GM21717 (cell line): ENCODE measurements around the gene TMPRSS13.
"Not testable (repeated sequence)": the region's sequence is repeated elsewhere in the genome, so short reads cannot be mapped to it uniquely, and the experiment has no call there.

Source experiments
- ATAC-seq: cut with Tn5 transposase; IDR thresholded peaks from one replicate; pipeline ENCODE4 v1.9.1; 2021; ENCODE audit warnings: mild to moderate bottlenecking, moderate library complexity; ENCODE audit not compliant: unreplicated experiment

The TMPRSS13 gene

DNA sequence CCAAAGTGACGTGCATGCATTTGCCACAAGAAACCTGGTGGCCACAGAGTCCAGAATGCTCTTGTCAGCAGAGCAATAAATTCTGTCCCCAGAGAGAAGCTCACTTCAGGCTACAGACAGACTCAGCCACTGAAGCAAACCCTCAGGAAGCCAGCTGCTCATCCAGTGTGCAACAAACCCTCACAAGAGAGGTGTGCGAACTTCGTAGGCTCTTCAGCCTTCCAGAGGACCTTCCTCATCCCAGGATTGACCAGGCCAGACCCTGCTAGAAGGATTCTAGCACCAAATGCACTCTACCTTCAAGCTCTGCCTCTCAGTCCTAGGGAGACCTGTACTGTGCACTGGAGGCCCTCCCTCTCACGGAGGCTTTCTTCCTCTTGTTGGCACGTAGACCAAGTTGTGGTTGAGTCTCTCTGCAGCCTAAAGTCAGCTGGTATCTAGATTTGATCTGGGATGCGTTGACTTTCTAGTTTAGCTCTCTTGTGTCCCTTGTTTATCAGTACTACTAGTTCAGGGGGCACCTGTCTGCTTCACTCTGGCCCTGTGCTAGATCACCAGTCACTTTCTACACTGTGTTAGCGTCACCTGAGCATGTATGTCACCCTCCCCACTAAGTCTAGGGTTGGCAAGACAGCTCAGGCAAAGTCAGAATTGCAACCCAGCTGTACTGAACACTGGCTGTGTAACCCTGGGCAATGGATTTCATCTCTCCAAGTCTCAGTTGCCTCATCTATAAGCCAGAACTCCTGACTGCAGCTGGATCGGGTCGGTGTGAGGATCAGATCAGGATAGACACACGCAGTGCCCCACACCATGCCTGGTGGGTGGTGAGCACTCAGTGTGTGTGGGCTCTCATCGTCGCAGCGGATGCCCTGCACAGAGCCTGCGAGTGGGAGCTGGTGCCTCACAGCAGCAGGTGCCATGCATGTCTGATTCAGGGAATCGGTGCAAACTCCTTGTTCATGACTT, 22.1 kb upstream of the TMPRSS13 start:
- ATAC-seq = no peak

DNA sequence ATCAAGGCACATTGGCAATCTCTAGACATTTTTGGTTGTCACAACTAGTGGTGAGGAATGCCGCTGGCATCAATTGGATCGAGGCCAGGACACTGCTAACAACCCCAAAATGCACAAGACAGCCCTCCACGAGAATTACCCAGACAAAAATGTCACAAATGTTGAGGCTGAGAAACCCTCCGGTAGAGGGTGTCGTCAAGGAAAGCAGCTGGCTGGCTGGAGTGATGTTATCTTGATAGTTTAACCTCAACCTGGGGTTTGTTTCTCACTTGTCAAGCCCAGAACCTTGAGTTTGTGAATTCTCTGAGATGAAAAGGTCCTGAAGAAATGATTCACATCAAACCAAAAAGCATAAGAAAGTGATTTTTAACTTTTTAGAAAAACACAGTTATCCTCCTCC, 21.1 kb upstream of the TMPRSS13 start:
- ATAC-seq = no peak

DNA sequence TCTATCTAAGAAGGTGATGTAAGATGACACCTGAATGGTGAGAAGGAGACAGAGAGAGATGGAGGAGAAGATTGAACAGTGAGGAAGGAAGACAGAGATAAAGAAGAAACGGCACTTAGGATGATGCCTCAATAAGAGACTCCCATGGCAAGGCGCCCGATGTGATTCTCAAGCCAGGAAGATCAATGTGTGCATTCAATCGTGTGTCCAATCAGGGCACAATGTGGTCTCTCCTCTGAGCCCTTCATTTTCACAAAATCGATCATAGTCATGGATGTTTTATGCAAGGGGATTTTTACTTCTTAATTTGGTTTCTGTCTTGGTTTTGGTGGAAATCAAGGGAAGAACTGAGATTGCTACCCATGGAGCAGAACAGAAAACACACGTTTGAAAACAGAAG, 19.9 kb upstream of the TMPRSS13 start:
- ATAC-seq = no peak

DNA sequence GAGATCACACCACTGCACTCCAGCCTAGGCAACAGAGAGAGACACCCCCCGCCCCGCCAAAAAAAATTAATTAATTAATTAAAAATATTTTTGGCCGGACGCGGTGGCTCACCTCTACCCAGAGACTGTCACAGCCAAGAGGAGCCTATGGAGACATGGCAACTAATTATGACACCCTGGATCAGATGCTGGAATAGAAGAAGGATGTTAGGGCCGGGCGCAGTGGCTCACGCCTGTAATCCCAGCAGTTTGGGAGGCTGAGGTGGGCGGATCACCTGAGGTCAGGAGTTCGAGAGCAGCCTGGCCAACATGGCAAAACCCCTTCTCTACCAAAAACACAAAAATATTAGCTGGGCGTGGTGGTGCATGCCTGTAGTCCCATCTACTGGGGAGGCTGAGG, 19.3 kb upstream of the TMPRSS13 start:
- not testable (repeated sequence) for ATAC-seq

DNA sequence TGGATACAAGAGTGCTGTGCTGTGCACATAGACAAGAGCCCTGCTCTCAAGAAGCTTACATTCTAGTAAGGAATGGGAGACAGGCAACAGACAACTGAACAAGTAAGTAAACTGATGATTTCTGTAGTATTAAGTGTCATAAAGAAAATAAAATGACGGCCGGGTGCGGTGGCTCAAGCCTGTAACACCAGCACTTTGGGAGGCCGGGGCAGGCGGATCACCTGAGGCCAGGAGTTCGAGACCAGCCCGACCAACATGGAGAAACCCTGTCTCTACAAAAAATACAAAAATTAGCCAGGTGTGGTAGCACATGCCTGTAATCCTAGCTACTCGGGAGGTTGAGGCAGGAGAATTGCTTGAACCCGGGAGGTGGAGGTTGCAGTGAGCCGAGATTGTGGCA, 18.5 kb upstream of the TMPRSS13 start:
- ATAC-seq = not testable (repeated sequence)

DNA sequence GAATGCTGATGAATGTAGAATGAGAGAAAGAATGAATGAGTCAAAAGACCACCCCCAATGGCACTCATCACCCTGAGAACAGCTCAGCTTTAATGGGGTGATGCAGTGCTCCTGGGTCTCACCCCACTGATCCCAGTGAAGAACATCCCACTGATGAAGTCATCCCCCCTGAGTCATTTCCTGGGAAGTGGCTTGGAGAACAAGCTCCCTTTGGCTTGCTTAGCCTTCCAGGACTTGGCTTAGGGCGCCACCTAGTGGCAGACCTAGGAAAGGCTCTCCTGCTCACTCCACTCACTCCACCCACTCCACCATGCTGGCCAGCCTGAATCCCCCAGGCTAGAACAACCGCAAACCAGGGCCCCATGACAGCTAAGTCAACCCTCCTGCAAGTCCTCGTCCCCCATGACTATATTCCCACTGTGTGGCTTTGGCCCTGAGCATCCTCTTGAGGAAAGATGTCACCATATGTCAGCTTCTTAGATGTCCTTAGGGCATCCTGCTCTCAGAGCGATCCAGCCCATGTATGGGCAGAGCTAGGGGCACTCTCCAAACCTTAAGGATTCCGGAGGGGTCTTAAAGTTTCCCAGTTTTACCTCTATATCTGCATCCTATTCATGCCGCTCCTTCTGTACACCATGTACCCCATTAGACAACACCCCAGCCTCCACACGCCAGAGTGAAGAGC, 17.8 kb upstream of the TMPRSS13 start:
- no peak for ATAC-seq

DNA sequence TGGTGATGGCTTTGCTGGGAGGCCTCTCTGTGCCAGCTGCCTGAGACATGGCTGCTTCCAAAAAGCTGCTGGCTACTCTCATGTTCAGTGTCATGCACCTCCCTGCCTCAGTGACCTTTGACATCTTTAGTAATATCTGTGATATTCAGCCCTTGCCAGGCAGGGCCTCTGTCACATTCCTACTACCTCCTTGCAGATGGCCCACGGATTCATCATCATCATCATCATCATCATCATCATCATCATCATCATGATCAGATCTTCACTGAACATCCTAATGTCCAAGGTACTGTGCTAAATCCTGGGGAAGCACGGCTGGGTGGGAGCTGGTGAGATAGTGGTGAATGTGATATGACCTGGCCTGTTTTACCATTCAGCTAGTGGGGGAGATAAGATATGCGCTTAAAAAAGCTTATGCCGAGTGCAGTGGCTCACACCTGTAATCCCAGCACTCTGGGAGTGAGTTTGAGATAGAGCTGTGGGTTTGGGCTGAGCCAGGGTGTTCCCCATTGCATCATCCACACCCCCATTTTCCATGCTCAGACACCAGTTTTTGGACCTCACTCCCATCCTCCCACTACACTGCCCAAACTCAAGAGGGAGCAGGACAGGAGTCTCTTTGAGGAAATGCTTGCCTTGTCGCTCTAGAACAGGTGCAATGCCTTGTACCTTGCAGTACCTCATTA, 17.1 kb upstream of the TMPRSS13 start:
- no peak for ATAC-seq

DNA sequence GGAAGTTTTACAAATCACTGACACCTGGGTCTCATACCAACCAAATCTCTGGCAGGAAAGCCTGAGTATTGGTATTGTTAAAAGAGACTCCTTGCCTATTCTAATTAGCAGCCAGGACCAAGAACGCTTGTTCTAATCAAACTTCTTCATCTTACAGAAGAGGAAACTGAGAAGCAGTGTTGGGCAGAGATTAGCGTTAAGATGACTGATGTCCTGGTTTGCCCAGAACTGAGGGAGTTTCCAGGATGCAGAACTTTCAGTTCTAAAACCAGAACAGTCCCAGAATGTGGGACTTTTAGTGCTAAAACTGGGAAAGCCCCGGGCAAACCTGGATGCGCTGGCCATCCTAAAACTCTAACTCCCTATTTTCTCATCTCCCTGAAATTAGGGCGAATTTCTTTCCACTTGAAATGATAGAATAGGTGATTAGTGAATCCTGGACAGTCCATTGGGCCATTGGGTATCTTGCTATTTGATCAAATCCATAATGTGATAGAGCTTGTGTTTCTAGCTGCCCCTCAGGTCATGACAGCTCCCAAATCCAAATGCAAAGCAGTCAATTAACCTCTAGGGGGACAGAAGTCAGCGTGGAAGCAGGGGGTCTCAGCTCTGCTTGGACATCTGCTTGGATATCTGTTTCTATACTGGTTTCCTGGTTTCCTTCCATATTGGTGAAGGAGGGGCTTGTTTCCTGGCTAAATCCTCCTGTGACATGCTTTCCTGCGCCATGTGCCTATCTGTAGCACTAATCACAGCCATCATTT, 16.0 kb upstream of the TMPRSS13 start:
- no peak for ATAC-seq

DNA sequence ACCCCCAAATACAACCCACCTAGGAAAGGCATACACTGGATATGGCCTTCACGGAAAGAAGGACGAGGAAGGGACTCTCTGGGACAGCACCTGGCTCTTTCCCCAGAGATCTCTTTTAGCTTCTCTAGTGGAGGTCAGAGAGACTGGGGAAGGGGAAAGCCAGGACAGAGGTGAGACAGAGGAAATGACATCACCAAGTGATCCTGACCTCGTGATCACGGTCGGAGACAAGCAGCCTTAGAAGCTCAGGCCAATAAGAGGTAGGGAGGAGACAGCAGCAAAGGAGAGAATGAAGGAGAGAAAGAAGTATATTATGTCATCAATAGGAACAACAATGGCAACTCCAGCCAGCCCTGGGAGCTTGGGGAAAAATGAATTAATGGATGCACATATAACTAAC, 15.4 kb upstream of the TMPRSS13 start:
- ATAC-seq = no peak

DNA sequence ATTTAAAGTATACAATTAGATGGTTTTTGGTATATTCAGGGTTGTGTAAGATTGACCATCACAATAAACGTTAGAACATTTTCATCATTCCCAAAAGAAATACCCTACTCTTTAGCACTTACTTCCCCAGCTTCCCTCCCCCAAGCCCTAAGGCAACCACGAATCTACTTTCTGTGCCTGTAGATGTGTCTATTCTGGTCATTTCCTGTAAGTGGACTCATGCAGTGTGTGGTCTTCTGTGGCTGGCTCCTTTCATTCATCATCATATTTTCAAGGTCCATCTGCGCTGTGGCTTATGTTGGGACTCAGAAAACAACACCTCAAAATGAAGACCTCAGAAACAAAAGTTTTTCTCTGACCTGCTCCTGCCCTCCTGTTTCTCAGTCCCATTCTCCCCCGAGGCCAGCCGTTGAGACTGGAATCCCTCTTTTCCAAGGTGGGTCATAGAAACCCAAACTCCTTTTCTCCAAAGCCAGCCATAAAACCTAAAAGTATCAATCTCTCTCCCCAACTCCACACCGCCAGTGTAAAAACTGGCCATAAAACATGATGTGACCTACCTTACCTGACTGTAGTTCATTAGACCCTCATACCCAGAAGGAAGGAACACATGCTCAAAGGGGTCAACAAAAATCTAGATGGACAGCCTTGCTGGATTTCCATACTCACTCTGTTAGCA, 12.9 kb upstream of the TMPRSS13 start:
- ATAC-seq = no peak

DNA sequence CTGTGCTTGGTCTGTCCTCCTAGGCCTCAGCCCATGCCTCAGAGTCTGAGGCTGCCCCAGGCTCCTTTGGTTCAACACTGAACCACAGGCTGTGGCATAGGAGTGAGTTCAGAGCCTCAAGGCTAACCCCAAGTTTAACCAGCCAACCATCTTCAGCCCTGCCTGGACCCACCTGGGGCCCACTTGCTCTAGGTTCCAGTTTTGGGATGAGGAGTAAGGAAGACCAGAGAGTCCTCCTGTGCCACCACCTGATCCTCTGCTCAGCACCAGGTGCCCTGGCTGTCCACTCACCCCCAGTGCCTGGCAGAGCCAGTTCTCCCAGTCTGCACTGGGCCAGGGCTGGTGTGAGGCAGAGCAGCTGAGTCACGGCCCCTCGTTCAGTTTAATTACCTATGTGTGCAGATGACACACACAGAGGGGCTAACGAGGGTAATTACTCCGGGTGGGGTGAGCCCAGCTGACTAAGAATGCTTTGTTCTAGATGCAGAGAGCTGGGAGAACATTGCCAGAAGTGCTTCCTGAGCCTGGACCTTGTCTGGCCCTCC, 12.0 kb upstream of the TMPRSS13 start:
- no peak for ATAC-seq

DNA sequence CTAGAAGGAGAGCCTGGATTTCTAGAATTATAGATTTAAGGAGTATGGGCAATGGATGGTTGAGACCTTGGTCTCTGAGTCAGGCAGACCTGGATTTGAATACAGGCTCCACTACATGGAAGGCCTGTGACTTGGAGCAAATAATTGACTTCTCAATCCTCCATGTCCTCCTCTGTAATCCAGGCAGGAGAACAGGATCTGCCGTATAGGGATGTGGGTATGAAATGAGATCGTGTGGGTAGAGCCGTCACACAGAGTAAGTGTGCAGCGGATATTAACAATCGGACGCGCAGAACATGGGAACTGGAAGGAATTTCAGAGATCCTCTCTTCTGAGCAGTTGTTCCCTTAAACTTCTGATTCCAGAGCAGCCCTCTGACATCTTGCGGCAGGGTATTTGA, 11.5 kb upstream of the TMPRSS13 start:
- ATAC-seq = no peak

DNA sequence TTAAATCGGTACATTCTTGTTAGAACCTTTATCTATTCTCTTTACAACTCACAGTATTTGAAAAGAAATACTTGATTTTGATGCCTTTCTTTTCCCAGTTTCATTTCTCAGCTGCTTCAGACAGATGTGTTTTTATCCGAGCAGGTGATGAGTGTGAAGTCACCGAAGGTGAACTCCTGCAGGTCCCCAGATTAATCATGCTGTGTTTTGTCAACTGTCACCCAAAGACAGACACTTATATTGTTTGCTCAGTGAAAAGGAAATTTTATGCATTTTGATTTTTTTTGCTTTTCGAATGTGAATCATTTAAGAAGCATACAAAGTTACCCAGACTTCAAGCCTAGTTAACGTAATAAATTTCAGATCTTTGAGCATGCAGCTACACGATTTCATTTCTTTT, 7.8 kb upstream of the TMPRSS13 start:
- no peak for ATAC-seq

DNA sequence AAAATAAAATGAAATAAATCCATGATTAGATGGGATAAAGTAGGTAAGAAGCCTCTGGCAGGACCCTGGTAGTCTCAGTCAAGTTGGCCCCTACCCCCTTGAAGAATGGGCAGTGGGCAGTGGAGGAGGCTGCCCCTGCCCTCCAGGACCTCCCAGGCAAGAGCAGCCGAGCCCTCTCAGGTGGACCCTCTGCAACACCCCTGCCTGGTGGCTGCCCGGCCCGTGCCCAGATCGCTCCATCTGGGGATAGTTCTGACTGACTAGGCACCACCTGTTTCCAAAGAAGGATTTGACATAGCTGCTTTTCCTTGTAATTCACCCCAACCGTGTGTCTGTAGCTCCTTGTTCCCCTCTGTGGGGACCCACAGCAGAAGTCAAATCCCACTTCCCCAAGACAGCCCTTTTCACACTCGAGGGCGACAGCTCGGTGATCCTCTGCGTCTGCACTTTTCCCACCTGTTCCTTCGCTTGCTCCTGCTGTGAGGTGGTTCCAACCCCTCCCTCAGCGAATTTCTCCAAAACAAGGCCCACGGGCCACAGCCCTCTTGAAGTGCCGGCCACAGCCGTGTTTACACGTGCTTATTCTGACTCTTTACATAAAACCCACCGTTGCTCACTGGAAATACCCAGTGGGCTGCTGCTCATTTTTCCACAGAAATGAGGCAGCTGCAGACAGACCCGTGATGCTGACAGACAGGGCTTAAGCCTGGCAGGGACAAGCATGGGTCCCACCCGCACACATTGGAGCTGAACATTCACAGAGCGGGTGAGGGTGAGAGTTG, 5.5 kb upstream of the TMPRSS13 start:
- no peak for ATAC-seq

DNA sequence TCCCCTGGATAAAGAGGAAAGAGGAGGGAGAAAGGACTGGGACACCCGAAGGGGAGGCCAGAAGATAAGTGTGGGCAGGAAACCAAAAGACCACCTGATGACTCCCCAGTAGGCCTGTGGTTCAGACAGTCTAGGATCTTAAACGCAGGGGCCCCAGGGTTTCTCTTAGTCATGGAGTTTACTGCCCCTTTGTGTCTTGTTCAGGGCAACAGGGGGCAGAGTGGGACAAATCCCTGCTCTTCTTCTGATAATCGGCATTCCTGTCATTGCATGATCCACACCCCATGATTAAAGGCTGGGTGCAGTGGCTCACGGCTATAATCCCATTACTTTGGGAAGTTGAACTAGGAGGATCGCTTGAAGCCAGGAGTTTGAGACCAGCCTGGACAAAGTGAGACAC, 4.7 kb upstream of the TMPRSS13 start:
- ATAC-seq = no peak

DNA sequence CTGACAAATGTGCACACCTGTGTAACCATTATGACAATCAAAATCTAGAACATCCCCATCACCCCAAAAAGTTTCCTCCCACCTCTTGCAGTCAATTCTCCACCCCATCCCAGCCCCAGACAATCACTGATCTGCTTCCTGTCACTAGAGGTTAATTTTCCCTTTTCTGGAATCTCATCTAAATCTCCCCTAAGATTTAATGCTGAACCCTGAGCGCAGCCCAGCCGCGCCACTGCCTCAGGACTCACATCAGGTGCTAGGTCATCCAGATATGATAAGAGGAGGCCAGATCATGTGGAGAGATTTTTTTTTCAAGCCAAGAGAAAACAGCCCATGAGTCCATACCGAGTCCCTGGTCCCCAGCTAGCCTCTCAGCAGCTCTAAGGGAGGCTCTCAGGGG, 4.3 kb upstream of the TMPRSS13 start:
- ATAC-seq = no peak

DNA sequence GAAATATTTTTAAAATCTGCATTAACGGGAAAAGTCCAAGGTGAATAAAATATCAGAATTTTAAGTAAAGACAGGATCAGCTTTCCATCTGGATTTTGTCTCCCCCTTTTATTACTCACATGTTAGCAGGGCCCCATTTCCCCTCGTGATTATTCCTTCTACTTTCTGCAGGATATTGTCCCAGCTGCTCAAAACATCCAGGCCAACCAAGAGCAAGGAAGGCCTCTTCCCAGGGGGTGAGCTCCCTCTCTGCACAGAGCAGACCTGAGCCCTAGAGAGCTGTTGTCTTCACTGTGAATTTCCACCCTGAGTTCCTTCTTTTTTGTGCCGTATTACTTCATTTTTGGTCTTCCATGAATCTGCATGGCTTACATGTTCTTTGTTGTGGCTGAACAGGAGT, 3.7 kb upstream of the TMPRSS13 start:
- ATAC-seq = no peak

DNA sequence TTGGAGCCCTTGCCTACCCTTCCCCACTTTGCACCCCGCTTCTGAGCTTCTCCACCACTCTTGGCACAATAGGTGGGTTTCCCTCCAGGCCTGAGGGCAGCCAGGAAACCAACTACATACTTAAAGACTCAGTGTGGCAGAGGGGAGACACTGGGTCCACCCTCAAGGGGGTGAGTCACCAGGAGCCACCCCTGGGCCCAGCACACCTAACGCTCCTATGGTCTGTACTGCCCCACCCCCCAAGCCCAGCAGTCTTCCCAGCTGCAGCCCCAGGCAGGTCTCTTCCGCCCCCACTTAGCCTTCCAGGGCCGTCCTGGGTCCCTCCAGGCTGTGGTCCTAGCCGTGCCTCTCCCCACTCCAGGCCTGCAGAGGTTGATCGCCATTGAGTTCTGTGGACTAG, 3.2 kb upstream of the TMPRSS13 start:
- no peak for ATAC-seq

DNA sequence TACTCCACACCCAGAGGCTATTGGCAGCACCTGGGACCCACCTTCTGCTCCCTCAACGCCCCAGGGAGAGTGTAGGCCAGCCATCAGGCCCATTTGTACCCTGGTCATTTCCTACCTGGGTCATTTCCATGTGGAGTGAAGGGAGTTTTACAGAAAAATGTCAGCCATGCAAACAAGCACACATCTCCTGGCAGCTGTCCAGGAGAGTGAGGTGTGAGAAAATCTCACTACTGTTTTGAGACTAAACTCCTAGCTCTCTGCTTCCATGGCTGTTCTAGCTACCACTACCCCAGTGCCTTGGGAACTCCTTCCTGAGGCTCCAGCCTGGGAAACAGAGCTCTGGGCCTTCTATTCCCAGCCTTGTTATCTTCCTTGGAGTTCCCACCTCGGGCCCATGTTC, 2.8 kb upstream of the TMPRSS13 start:
- peak; percentile 48 for ATAC-seq
